ENCODE data around the gene NR2F1-AS1.

NR2F1-AS1 gene

GRCh38 chr5:93602241-93603077 is 21.4 kb upstream of the NR2F1-AS1 start:
- no peak for DNase-seq

- DNase-seq = no peak
These were observed 20.8 kb upstream of the NR2F1-AS1 start for GRCh38 chr5:93601802-93602155.

GRCh38 chr5:93601071-93601801 is 20.2 kb upstream of the NR2F1-AS1 start:
- no peak for DNase-seq

GRCh38 chr5:93600409-93601070 is 19.5 kb upstream of the NR2F1-AS1 start:
- no peak for DNase-seq

- DNase-seq = no peak
These were observed 18.5 kb upstream of the NR2F1-AS1 start for GRCh38 chr5:93599399-93600120.

- no peak for DNase-seq
These were observed 18.0 kb upstream of the NR2F1-AS1 start for GRCh38 chr5:93599001-93599379.

GRCh38 chr5:93598091-93599000 is 17.3 kb upstream of the NR2F1-AS1 start:
- no peak for DNase-seq

GRCh38 chr5:93596676-93597490 is 15.9 kb upstream of the NR2F1-AS1 start:
- peak; percentile 58 for DNase-seq

GRCh38 chr5:93596310-93596675 is 15.3 kb upstream of the NR2F1-AS1 start:
- DNase-seq = peak; percentile 52

GRCh38 chr5:93595420-93596147 is 14.6 kb upstream of the NR2F1-AS1 start:
- peak; percentile 57 for DNase-seq

- peak; percentile 57 for DNase-seq
These were observed 13.8 kb upstream of the NR2F1-AS1 start for GRCh38 chr5:93594591-93595419.

GRCh38 chr5:93593476-93594131 is 12.6 kb upstream of the NR2F1-AS1 start:
- DNase-seq = no peak

- DNase-seq = no peak
These were observed 11.9 kb upstream of the NR2F1-AS1 start for GRCh38 chr5:93592883-93593282.

GRCh38 chr5:93591323-93591945 is 10.4 kb upstream of the NR2F1-AS1 start:
- DNase-seq = no peak

GRCh38 chr5:93590493-93590892 is 9.5 kb upstream of the NR2F1-AS1 start:
- no peak for DNase-seq

- no peak for DNase-seq
These were observed 8.8 kb upstream of the NR2F1-AS1 start for GRCh38 chr5:93589829-93590215.

GRCh38 chr5:93589152-93589828 is 8.3 kb upstream of the NR2F1-AS1 start:
- no peak for DNase-seq
